ENCODE measurements around the gene APOBEC3F.

Gene APOBEC3F

GRCh38 chr22:39095971-39096370, 55.3 kb downstream of the APOBEC3F start:
- no peak for DNase-seq

DNA sequence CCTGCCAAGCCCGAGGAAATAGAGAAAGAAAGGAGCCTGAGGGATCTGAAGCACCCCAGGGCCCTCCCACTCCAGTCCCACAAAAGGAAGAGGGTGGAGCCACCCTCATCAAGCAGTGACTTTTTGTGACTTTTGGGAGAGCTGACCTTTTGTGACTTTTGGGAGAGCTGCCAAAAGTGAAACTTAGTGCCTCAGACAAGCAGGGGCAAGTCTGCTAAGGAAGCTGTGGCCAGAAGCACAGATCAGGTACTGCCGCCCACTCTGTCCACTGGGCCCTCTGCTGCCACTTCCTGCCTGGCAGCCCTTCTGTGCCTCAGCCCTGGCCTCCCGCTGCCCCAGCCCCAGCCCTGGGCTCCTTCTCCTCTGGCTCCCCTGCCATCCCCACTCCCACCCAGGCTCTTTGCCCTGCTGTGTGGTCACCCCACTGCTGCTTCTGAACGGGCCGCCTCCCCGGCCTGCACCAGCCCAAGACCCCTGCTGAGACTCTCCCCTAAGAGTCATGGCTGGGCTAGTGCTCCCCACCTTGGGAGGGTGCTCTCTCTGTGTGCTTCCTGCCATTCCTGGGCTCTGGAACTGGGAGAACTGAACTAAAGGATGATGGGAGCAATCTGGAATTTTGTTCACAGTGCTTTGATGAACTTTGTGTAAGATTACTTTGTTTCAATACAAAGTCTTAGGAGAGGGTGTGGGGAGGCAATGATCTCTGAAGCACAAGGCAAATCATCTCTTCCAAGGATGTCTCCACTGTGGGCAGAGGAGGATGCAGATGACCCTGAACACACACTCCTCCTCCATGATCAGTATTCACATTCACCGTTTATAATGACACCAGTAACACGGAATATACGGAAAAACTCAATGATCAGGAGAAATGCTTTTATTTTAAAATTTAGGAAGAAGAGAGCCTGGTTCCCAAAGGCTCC, 56.7 kb downstream of the APOBEC3F start, which contains the start of gene APOBEC3H:
APOBEC3H (plus strand) TSS at position 147 of the 923 bp plus-strand sequence. CDS start 3,035 bp downstream, outside the sequence.
- DNase-seq = peak; percentile 52 to 58

DNA sequence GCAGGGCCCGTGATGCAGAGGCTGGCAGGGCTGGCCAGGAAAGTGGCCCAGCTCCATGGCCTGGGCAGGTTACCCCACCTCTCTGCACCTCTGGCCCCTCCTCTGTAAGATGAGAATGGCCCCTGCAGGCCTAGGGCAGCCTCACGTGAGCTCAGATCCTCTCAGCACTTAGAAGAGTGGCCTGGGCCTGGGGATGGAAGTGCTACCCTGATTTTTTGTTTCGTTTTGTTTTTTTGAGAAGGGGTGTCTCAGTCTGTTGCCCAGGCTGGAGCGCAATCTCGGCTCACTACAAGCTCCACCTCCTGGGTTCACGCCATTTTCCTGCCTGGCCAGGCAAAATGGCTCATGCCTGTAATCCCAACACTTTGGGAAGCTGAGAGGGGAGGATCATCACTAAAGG, 57.4 kb downstream of the APOBEC3F start:
- no peak for DNase-seq

- no peak for DNase-seq
Measured at GRCh38 chr22:39098576-39098975, 57.9 kb downstream of the APOBEC3F start.

DNA sequence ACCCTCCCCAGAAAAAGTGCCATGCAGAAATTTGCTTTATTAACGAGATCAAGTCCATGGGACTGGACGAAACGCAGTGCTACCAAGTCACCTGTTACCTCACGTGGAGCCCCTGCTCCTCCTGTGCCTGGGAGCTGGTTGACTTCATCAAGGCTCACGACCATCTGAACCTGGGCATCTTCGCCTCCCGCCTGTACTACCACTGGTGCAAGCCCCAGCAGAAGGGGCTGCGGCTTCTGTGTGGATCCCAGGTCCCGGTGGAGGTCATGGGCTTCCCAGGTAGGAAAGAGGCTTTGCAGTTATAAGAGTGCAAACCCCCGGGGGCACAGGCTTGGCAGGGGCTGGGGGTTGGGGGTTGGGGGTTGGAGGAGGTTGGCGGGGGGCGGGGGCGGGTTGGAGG, 60.6 kb downstream of the APOBEC3F start:
- DNase-seq = no peak

DNA sequence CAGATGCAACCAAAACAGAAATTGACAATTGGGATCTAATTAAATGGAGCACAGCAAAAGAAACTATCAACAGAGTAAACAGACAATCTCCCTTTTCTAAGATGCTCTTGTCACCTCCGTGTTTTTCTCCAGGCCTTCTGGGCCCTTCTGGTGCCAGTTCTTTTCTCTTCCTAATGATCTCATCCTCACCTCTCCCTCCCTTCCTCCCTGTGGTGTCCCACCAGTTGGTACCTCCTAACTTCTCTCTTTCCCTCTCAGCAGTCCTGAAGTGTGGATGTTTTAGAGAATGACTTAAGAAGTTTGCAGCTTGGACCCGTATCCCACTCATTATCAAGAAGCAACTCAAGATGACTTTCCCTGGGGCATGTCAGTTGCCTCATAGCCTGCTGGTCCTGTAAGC, 62.8 kb downstream of the APOBEC3F start:
- no peak for DNase-seq

Measured in CD4-positive, alpha-beta T cell treated with Interleukin-1 beta for 1 hour (primary cell).